Neural progenitor cell (in vitro differentiated cells): Measurements from ENCODE around the gene UBE2O. TPM values are rescaled to one million over a fixed set of nuclear protein-coding genes. Genes with fewer than 3 reads are reported as not detected.

ENCODE experiments used
- DNase-seq: peaks from one replicate; pipeline ENCODE4 v3.0.0-alpha.2; 2016; ENCODE audit warnings: low spot score
- H2AFZ ChIP-seq: fragments of 200-600 bp; sonication (generic); replicated peaks from 2 replicates; pipeline ENCODE4 v1.6.1; 2016; ENCODE audit warnings: antibody characterized with exemption
- H3F3A ChIP-seq: fragments of 200-600 bp; sonication (generic); 2 replicates; pipeline ENCODE4 v1.6.1; 2016; ENCODE audit warnings: antibody characterized with exemption, low read depth
- H3K27ac ChIP-seq: fragments of 200-600 bp; sonication (generic); 2 replicates; pipeline ENCODE4 v1.5.1; 2016; ENCODE audit warnings: mild to moderate bottlenecking
- H3K27me3 ChIP-seq: fragments of 200-600 bp; sonication (generic); 2 replicates; pipeline ENCODE4 v1.6.1; 2016; ENCODE audit warnings: mild to moderate bottlenecking, moderate library complexity
- H3K36me3 ChIP-seq: fragments of 200-600 bp; sonication (generic); 2 replicates; pipeline ENCODE4 v1.5.1; 2016
- H3K4me1 ChIP-seq: fragments of 200-600 bp; sonication (generic); 2 replicates; pipeline ENCODE4 v1.6.1; 2016; ENCODE audit warnings: mixed run types
- H3K4me2 ChIP-seq: fragments of 200-600 bp; sonication (generic); 2 replicates; pipeline ENCODE4 v1.6.1; 2016
- H3K4me3 ChIP-seq: fragments of 200-600 bp; sonication (generic); 2 replicates; pipeline ENCODE4 v1.5.1; 2016
- H3K79me2 ChIP-seq: fragments of 200-600 bp; sonication (generic); 2 replicates; pipeline ENCODE4 v1.6.1; 2016; ENCODE audit warnings: low read depth
- H3K9ac ChIP-seq: fragments of 200-600 bp; sonication (generic); 2 replicates; pipeline ENCODE4 v1.6.1; 2016
- H3K9me3 ChIP-seq: fragments of 200-600 bp; sonication (generic); 2 replicates; pipeline ENCODE4 v1.5.1; 2016; ENCODE audit warnings: low read depth
- H4K20me1 ChIP-seq: fragments of 200-600 bp; sonication (generic); 2 replicates; pipeline ENCODE4 v1.6.1; 2016; ENCODE audit warnings: low read depth
- H3K27ac Mint-ChIP-seq: 3 replicates; pipeline ENCODE4 v1.8.0; 2021; ENCODE audit warnings: mixed read lengths
- H3K27me3 Mint-ChIP-seq: 2 replicates; pipeline ENCODE4 v1.8.0; 2022; ENCODE audit warnings: low read depth, mild to moderate bottlenecking, inconsistent platforms, moderate library complexity, mixed read lengths; ENCODE audit not compliant: insufficient read depth
- H3K36me3 Mint-ChIP-seq: 3 replicates; pipeline ENCODE4 v1.8.0; 2021; ENCODE audit warnings: mixed read lengths
- H3K4me1 Mint-ChIP-seq: 3 replicates; pipeline ENCODE4 v1.8.0; 2021; ENCODE audit warnings: mixed read lengths
- H3K4me3 Mint-ChIP-seq: 3 replicates; pipeline ENCODE4 v1.8.0; 2021; ENCODE audit warnings: mild to moderate bottlenecking, moderate library complexity, mixed read lengths
- H3K9me3 Mint-ChIP-seq: 3 replicates; pipeline ENCODE4 v1.8.0; 2020; ENCODE audit warnings: mixed read lengths
- CTCF ChIP-seq: fragments of 200-600 bp; sonication (generic); IDR thresholded peaks from 2 replicates; pipeline ENCODE4 v1.5.1; 2017; ENCODE audit warnings: antibody characterized with exemption, mild to moderate bottlenecking
- EZH2 ChIP-seq: fragments of 200-600 bp; sonication (generic); IDR thresholded peaks from 2 replicates; pipeline ENCODE4 v1.6.1; 2017; ENCODE audit warnings: antibody characterized with exemption, mild to moderate bottlenecking, moderate library complexity
- EZH2phosphoT487 ChIP-seq: fragments of 200-600 bp; sonication (generic); IDR thresholded peaks from 2 replicates; pipeline ENCODE4 v1.6.1; 2017; ENCODE audit warnings: antibody characterized with exemption
- total RNA-seq: library from RNA; depleted of rRNA; stranded (reverse); fragments of >200 nt; gene quantifications from 2 replicates; pipeline ENCODE4 v1.2.3, GENCODE V29; 2015; ENCODE audit warnings: low replicate concordance

Gene UBE2O
- total RNA-seq, 1 donor from 2014 or later, result 20.6 TPM

- Histone ChIP-seq H3K27ac (no peak overlapping the region), H3K79me2 (no peaks in the 10 kb centered on the region), H2AFZ (no peak overlapping the region), H3F3A (peaks cover 14% of the 10 kb centered on the region), H3K4me2 (peak overlapping the region; percentile 70), H3K4me3 (no peak overlapping the region), H3K9me3 (no peaks in the 10 kb centered on the region), H4K20me1 (no peaks in the 10 kb centered on the region), H3K4me1 (peaks cover 19% of the 10 kb centered on the region), H3K36me3 (no peaks in the 10 kb centered on the region), H3K27me3 (no peaks in the 10 kb centered on the region), H3K9ac (no peak overlapping the region)
- no peaks in the 10 kb centered on the region for H3K9me3 Mint-ChIP-seq
- no peaks in the 10 kb centered on the region for H3K36me3 Mint-ChIP-seq
- no peak overlapping the region for H3K27ac Mint-ChIP-seq
- no peak overlapping the region for H3K4me3 Mint-ChIP-seq
- peaks cover 19% of the 10 kb centered on the region for H3K4me1 Mint-ChIP-seq
- no peaks in the 10 kb centered on the region for H3K27me3 Mint-ChIP-seq
- no peak for DNase-seq
- TF ChIP-seq EZH2phosphoT487 (no peak), EZH2 (no peak), CTCF (no peak)
Measured at GRCh38 chr17:76466775-76467130, 13.8 kb upstream of the UBE2O start.

- no peaks in the 10 kb centered on the region for H3K27me3 Mint-ChIP-seq
- H3K27ac ChIP-seq, result no peak overlapping the region
- no peaks in the 10 kb centered on the region for H3K9me3 ChIP-seq
- H3K9me3 Mint-ChIP-seq, result no peaks in the 10 kb centered on the region
- H3K4me3 Mint-ChIP-seq, result no peak overlapping the region
- no peak overlapping the region for H3K4me2 ChIP-seq
- H3K36me3 ChIP-seq, result no peaks in the 10 kb centered on the region
- H3K4me1 Mint-ChIP-seq, result peaks cover 28% of the 10 kb centered on the region
- no peaks in the 10 kb centered on the region for H4K20me1 ChIP-seq
- no peak for DNase-seq
- H3K4me1 ChIP-seq, result peaks cover 14% of the 10 kb centered on the region
- no peaks in the 10 kb centered on the region for H3K79me2 ChIP-seq
- no peaks in the 10 kb centered on the region for H3K27me3 ChIP-seq
- H3K9ac ChIP-seq, result no peak overlapping the region
- peaks cover 18% of the 10 kb centered on the region for H3F3A ChIP-seq
- no peak overlapping the region for H3K27ac Mint-ChIP-seq
- H2AFZ ChIP-seq, result no peak overlapping the region
- no peak overlapping the region for H3K4me3 ChIP-seq
- no peak for TF ChIP-seq EZH2phosphoT487
- no peak for TF ChIP-seq CTCF
- no peak for TF ChIP-seq EZH2
- H3K36me3 Mint-ChIP-seq, result no peaks in the 10 kb centered on the region
Measured at GRCh38 chr17:76462556-76463290, 9.8 kb upstream of the UBE2O start.

GRCh38 chr17:76461765-76462555 is 9.0 kb upstream of the UBE2O start:
- Histone ChIP-seq H3K4me2 (no peak overlapping the region), H3K27ac (no peak overlapping the region), H3K9ac (no peak overlapping the region), H4K20me1 (no peaks in the 10 kb centered on the region), H3K9me3 (no peaks in the 10 kb centered on the region), H3K4me1 (peaks cover 6% of the 10 kb centered on the region), H3K4me3 (no peak overlapping the region), H3K36me3 (no peaks in the 10 kb centered on the region), H3K27me3 (no peaks in the 10 kb centered on the region), H2AFZ (no peak overlapping the region), H3K79me2 (no peaks in the 10 kb centered on the region), H3F3A (peaks cover 10% of the 10 kb centered on the region)
- no peak overlapping the region for H3K27ac Mint-ChIP-seq
- H3K36me3 Mint-ChIP-seq, result no peaks in the 10 kb centered on the region
- H3K27me3 Mint-ChIP-seq, result no peaks in the 10 kb centered on the region
- no peak overlapping the region for H3K4me3 Mint-ChIP-seq
- H3K9me3 Mint-ChIP-seq, result no peaks in the 10 kb centered on the region
- TF ChIP-seq CTCF, result no peak
- TF ChIP-seq EZH2phosphoT487, result no peak
- TF ChIP-seq EZH2, result no peak
- peaks cover 23% of the 10 kb centered on the region for H3K4me1 Mint-ChIP-seq
- DNase-seq, result no peak
